RPMI7951 (cell line): Measurements from ENCODE around the gene NRG2. TPM values are rescaled to one million over a fixed set of nuclear protein-coding genes. Genes with fewer than 3 reads are reported as not detected.

Source experiments
- DNase-seq: peaks from one replicate; pipeline ENCODE4 v3.0.0-alpha.2; 2012; ENCODE audit warnings: low read depth
- total RNA-seq: library from RNA; depleted of rRNA; stranded (reverse); fragments of >200 nt; shearing (Covaris generic); gene quantifications from 2 replicates; pipeline ENCODE4 v1.2.3, GENCODE V29; 2014

NRG2 gene
- total RNA-seq, 1 experiment from 2014 or later = 1.9 TPM

GRCh38 chr5:140041099-140041491 lies 2.0 kb downstream of the NRG2 start:
- DNase-seq = peak; percentile 26

- no peak for DNase-seq
Observed at GRCh38 chr5:140040358-140040757, 2.7 kb downstream of the NRG2 start.

- DNase-seq = no peak
Observed at GRCh38 chr5:140039561-140039960, 3.5 kb downstream of the NRG2 start.

GRCh38 chr5:140038373-140038957 lies 4.6 kb downstream of the NRG2 start:
- DNase-seq = peak; percentile 47

- no peak for DNase-seq
Observed at GRCh38 chr5:140037012-140037411, 6.1 kb downstream of the NRG2 start.

- DNase-seq = no peak
Observed at GRCh38 chr5:140035881-140036280, 7.2 kb downstream of the NRG2 start.

GRCh38 chr5:140033037-140033760 lies 9.9 kb downstream of the NRG2 start:
- no peak for DNase-seq

- no peak for DNase-seq
Observed at GRCh38 chr5:140032296-140032695, 10.8 kb downstream of the NRG2 start.

- no peak for DNase-seq
Observed at GRCh38 chr5:140027807-140028206, 15.3 kb downstream of the NRG2 start.

GRCh38 chr5:140025736-140026135 lies 17.4 kb downstream of the NRG2 start:
- no peak for DNase-seq

- DNase-seq = no peak
Observed at GRCh38 chr5:140024928-140025327, 18.2 kb downstream of the NRG2 start.

- no peak for DNase-seq
Observed at GRCh38 chr5:140023611-140024191, 19.4 kb downstream of the NRG2 start.

- DNase-seq = no peak
Observed at GRCh38 chr5:140020601-140021177, 22.4 kb downstream of the NRG2 start.

- DNase-seq = no peak
Observed at GRCh38 chr5:140018920-140019644, 24.0 kb downstream of the NRG2 start.

GRCh38 chr5:140018517-140018916 lies 24.6 kb downstream of the NRG2 start:
- DNase-seq = no peak

- no peak for DNase-seq
Observed at GRCh38 chr5:140018096-140018481, 25.0 kb downstream of the NRG2 start.

GRCh38 chr5:140017397-140018095 lies 25.6 kb downstream of the NRG2 start:
- no peak for DNase-seq

GRCh38 chr5:140015706-140016105 lies 27.4 kb downstream of the NRG2 start:
- DNase-seq = no peak

- DNase-seq = no peak
Observed at GRCh38 chr5:140014751-140015150, 28.3 kb downstream of the NRG2 start.

GRCh38 chr5:140013536-140013935 lies 29.6 kb downstream of the NRG2 start:
- DNase-seq = no peak

- DNase-seq = no peak
Observed at GRCh38 chr5:140012443-140012842, 30.7 kb downstream of the NRG2 start.
